ENCODE results near the gene SEMA5A. TPM values are rescaled to one million over a fixed set of nuclear protein-coding genes. Genes with fewer than 3 reads are reported as not detected.

The SEMA5A gene
- total and polyA plus RNA-seq, 7 donors = 0.24 to 3.9 (median 0.66) TPM

- H3K36me3 ChIP-seq (ENCODE audit: insufficient read depth in 1 of 2, low read depth in 1 of 2) = no peaks in the 10 kb centered on the region
- intact Hi-C loops (cut with DNase I) = no loop called here
- TF ChIP-seq CTCF (IDR thresholded peaks at IDR 0.05) = no peak
- H3K27ac ChIP-seq = no peak overlapping the region
- ATAC-seq (no peak), DNase-seq (no peak)
- no peaks in the 10 kb centered on the region for H3K27me3 ChIP-seq (ENCODE audit: insufficient read depth in 3 of 3, low read length in 2 of 3)
- H3K4me3 ChIP-seq = no peak overlapping the region
- H3K9me3 ChIP-seq = no peaks in the 10 kb centered on the region
- no peaks in the 10 kb centered on the region for H3K4me1 ChIP-seq
- WGBS, 3 donors = 78 to 87% (median 86%) methylated on average over 2 of the region's 2 CpGs
Observed at GRCh38 chr5:9482381-9482780, 63.5 kb downstream of the SEMA5A start.

GRCh38 chr5:9480499-9480898 lies 65.4 kb downstream of the SEMA5A start:
- TF ChIP-seq CTCF (IDR thresholded peaks at IDR 0.05) = no peak
- Histone ChIP-seq H3K36me3 (ENCODE audit: insufficient read depth in 1 of 2, low read depth in 1 of 2) (no peaks in the 10 kb centered on the region), H3K4me3 (no peak overlapping the region), H3K27me3 (ENCODE audit: insufficient read depth in 3 of 3, low read length in 2 of 3) (no peaks in the 10 kb centered on the region), H3K9me3 (no peaks in the 10 kb centered on the region), H3K27ac (no peak overlapping the region), H3K4me1 (no peaks in the 10 kb centered on the region)
- intact Hi-C loops (cut with DNase I) = no loop called here
- 76 to 80% (median 76%) methylated on average over 3 of the region's 3 CpGs for WGBS, 3 donors
- no peak for DNase-seq
- no peak for ATAC-seq

GRCh38 chr5:9479990-9480389 lies 65.9 kb downstream of the SEMA5A start:
- Histone ChIP-seq H3K36me3 (ENCODE audit: insufficient read depth in 1 of 2, low read depth in 1 of 2) (no peaks in the 10 kb centered on the region), H3K9me3 (no peaks in the 10 kb centered on the region), H3K27ac (no peak overlapping the region), H3K27me3 (ENCODE audit: insufficient read depth in 3 of 3, low read length in 2 of 3) (no peaks in the 10 kb centered on the region), H3K4me1 (no peaks in the 10 kb centered on the region), H3K4me3 (no peak overlapping the region)
- intact Hi-C loops (cut with DNase I) = no loop called here
- ATAC-seq = no peak
- TF ChIP-seq CTCF (IDR thresholded peaks at IDR 0.05) = no peak
- DNase-seq = no peak
- WGBS, 3 donors = 78 to 90% (median 78%) methylated on average over 3 of the region's 3 CpGs

- H3K27ac ChIP-seq = no peak overlapping the region
- H3K27me3 ChIP-seq (ENCODE audit: insufficient read depth in 3 of 3, low read length in 2 of 3) = no peaks in the 10 kb centered on the region
- TF ChIP-seq CTCF (IDR thresholded peaks at IDR 0.05) = no peak
- no peaks in the 10 kb centered on the region for H3K9me3 ChIP-seq
- DNase-seq (no peak), ATAC-seq (no peak)
- intact Hi-C loops (cut with DNase I) = no loop called here
- H3K4me1 ChIP-seq = no peaks in the 10 kb centered on the region
- no peaks in the 10 kb centered on the region for H3K36me3 ChIP-seq (ENCODE audit: insufficient read depth in 1 of 2, low read depth in 1 of 2)
- 82 to 89% (median 87%) methylated on average over 7 of the region's 7 CpGs for WGBS, 3 donors
- H3K4me3 ChIP-seq = no peak overlapping the region
Observed at GRCh38 chr5:9479361-9479760, 66.5 kb downstream of the SEMA5A start.

- Histone ChIP-seq H3K4me1 (no peaks in the 10 kb centered on the region), H3K4me3 (no peak overlapping the region), H3K27me3 (ENCODE audit: insufficient read depth in 3 of 3, low read length in 2 of 3) (no peaks in the 10 kb centered on the region), H3K9me3 (no peaks in the 10 kb centered on the region), H3K36me3 (ENCODE audit: insufficient read depth in 1 of 2, low read depth in 1 of 2) (no peaks in the 10 kb centered on the region), H3K27ac (no peak overlapping the region)
- DNase-seq (no peak), ATAC-seq (no peak)
- no peak for TF ChIP-seq CTCF (IDR thresholded peaks at IDR 0.05)
- intact Hi-C loops (cut with DNase I) = no loop called here
- WGBS, 3 donors = 64 to 70% (median 69%) methylated on average over 2 of the region's 2 CpGs
Observed at GRCh38 chr5:9477537-9477936, 68.3 kb downstream of the SEMA5A start.
